Measurements from ENCODE around the gene KCNS1.

DNA sequence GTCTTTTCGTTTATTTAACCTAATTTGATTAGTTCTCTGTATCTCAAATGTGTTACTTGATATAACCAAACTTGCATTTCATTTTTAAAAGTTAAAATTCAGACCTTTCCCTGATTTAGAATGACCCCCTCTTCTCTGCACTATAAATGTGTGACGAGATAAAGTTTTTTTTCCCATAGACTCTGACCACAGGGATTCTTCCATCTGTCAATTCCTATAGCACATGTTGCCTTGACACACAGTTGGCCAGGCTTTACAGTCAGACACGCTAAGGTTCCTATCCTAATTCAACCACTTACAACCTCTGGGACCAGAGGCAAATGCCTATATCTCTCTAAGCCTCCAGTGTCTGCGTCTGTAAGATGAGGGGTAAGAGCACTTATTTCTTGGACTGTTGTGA, 40.6 kb downstream of the KCNS1 start:
- TF ChIP-seq, protein P1, sequence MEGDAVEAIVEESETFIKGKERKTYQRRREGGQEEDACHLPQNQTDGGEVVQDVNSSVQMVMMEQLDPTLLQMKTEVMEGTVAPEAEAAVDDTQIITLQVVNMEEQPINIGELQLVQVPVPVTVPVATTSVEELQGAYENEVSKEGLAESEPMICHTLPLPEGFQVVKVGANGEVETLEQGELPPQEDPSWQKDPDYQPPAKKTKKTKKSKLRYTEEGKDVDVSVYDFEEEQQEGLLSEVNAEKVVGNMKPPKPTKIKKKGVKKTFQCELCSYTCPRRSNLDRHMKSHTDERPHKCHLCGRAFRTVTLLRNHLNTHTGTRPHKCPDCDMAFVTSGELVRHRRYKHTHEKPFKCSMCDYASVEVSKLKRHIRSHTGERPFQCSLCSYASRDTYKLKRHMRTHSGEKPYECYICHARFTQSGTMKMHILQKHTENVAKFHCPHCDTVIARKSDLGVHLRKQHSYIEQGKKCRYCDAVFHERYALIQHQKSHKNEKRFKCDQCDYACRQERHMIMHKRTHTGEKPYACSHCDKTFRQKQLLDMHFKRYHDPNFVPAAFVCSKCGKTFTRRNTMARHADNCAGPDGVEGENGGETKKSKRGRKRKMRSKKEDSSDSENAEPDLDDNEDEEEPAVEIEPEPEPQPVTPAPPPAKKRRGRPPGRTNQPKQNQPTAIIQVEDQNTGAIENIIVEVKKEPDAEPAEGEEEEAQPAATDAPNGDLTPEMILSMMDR (conservative IDR thresholded peaks at IDR 0.05; ENCODE audit: low read depth, low read length): no peak
- TF ChIP-seq EZH2 (IDR thresholded peaks at IDR 0.05; ENCODE audit: borderline replicate concordance, low read depth, low read length, poor library complexity, severe bottlenecking): no peak
